ENCODE results near the gene TBCD.

DNA sequence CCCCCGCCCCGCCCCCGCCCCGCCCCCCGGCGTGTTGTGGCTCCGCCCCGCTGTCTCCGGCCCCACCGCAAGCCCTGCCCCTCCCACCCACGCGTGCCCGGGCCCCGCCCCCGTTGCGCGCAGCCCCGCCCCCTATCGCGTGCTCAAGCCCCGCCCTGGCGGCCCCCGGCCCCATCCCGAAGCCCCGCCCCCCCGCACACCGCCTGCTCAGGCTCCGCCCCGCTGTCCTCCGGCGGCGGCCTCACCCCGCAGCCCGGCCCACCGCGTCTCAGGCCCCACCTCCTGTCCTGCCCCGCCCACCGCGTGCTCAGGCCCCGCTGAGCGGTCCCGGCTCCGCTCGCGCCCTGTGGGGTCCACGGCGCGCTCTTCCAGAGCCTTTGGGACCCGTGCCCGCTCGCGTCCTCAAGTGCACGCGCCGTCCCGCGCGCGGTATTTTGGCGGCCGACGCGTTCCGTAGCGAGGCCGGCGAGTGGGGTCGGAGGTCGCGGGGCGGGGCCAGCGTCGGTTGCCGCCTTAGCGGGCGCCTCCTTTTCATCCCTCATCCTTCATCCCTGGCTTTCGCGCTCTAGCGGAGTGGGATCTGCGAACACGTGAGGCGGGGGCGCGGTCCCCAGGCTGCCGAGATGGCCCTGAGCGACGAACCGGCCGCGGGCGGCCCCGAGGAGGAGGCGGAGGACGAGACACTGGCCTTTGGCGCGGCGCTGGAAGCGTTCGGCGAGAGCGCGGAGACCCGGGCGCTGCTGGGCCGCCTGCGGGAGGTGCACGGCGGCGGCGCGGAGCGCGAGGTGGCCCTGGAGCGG, at the start of gene TBCD:
- TF ChIP-seq ZNF416 (CRISPR knock-in tag; IDR thresholded peaks at IDR 0.05) (no peak), RORB (CRISPR knock-in tag; IDR thresholded peaks at IDR 0.05) (no peak), CREB1 (CRISPR knock-in tag; IDR thresholded peaks at IDR 0.05) (no peak), SMAD4 (CRISPR knock-in tag; IDR thresholded peaks at IDR 0.05) (no peak)
- TF ChIP-seq, protein P1, sequence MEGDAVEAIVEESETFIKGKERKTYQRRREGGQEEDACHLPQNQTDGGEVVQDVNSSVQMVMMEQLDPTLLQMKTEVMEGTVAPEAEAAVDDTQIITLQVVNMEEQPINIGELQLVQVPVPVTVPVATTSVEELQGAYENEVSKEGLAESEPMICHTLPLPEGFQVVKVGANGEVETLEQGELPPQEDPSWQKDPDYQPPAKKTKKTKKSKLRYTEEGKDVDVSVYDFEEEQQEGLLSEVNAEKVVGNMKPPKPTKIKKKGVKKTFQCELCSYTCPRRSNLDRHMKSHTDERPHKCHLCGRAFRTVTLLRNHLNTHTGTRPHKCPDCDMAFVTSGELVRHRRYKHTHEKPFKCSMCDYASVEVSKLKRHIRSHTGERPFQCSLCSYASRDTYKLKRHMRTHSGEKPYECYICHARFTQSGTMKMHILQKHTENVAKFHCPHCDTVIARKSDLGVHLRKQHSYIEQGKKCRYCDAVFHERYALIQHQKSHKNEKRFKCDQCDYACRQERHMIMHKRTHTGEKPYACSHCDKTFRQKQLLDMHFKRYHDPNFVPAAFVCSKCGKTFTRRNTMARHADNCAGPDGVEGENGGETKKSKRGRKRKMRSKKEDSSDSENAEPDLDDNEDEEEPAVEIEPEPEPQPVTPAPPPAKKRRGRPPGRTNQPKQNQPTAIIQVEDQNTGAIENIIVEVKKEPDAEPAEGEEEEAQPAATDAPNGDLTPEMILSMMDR (IDR thresholded peaks at IDR 0.05) = no peak
- TF ChIP-seq, protein P2, sequence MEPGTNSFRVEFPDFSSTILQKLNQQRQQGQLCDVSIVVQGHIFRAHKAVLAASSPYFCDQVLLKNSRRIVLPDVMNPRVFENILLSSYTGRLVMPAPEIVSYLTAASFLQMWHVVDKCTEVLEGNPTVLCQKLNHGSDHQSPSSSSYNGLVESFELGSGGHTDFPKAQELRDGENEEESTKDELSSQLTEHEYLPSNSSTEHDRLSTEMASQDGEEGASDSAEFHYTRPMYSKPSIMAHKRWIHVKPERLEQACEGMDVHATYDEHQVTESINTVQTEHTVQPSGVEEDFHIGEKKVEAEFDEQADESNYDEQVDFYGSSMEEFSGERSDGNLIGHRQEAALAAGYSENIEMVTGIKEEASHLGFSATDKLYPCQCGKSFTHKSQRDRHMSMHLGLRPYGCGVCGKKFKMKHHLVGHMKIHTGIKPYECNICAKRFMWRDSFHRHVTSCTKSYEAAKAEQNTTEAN (CRISPR knock-in tag; IDR thresholded peaks at IDR 0.05) = no peak
- TF ChIP-seq, protein P3, sequence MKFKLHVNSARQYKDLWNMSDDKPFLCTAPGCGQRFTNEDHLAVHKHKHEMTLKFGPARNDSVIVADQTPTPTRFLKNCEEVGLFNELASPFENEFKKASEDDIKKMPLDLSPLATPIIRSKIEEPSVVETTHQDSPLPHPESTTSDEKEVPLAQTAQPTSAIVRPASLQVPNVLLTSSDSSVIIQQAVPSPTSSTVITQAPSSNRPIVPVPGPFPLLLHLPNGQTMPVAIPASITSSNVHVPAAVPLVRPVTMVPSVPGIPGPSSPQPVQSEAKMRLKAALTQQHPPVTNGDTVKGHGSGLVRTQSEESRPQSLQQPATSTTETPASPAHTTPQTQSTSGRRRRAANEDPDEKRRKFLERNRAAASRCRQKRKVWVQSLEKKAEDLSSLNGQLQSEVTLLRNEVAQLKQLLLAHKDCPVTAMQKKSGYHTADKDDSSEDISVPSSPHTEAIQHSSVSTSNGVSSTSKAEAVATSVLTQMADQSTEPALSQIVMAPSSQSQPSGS (CRISPR knock-in tag; IDR thresholded peaks at IDR 0.05; ENCODE audit: borderline replicate concordance, low read depth) = no peak
